Measurements from ENCODE around the gene DDX10.
"Not testable (repeated sequence)": the region's sequence is repeated elsewhere in the genome, so short reads cannot be mapped to it uniquely, and the experiment has no call there.

Gene DDX10

DNA sequence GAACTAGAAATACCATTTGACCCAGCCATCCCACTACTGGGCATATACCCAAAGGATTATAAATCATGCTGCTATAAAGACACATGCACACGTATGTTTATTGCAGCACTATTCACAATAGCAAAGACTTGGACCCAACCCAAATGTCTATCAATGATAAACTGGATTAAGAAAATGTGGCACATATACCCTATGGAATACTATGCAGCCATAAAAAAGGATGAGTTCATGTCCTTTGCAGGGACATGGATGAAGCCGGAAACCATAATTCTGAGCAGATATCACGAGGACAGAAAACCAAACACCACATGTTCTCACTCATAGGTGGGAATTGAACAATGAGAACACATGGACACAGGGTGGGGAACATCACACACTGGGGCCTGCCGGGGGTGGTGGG is 114.3 kb downstream of the DDX10 start:
- DNase-seq = not testable (repeated sequence)

DNA sequence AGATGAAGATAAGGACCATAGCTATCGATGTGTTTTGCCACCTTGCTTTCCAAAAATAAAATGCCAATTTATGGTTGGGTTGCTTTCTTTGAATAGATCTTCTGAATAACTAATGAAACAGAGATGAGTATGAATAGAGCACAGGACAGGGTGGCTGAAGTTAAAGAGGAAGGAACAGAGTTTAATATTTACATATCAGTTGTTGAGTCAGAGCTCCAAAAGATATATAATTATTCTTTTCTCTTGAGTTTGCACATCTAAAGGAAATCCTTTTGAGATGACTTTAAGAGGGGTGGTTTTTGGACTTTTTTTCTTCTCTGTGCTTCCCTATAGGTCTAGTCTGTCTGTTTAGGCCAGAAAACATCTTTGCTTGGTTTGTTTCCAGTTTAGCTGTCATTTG is 115.2 kb downstream of the DDX10 start:
- DNase-seq = no peak

DNA sequence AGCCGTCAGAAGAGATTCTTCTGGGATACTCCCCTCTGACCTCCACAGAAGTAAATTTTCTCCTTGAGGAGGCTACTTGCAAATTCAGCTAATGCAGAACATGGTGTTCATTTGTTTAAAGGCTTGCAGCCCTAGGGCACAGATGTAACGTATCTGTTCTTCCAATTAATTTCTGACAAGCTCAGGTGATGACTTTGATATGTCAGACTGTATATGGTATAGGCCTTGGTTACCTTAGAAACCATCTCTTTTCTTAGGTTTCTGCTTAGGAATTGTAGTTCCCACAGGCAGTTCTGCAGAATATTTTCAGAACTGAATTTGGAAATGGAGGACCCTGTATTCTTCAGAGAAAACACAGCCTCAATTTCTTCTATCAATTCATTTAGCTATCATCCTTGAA is 117.1 kb downstream of the DDX10 start:
- no peak for DNase-seq

DNA sequence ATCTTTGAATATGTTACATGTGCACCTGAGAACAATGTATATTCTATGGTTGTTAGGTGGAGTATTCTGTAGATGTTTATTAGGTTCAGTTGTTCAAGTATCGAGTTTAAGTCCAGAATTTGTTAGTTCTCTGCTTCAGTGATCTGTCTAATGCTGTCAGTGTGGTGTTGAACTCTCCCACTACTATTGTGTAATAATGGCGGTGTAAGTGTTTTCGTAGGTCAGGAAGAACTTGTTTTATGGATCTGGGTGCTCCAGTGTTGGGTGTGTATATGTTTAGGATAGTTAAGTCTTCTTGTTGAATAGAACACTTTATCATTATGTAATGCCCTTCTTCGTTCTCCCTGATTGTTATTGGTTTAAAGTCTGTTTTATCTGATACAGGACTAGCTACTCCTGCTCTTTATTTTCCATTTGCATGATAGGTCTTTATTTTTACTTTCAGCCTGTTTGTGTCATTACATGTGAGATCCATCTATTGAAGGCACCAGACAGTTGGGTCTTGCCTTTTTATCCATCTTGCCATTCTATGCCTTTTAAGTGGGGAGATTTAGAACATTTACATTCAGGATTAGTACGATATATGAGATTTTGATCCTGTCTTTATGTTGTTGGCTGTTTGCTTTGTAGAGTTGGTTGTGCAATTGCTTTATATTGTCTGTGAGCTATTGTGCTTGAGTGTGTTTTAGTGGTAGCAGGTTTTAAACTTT is 121.6 kb downstream of the DDX10 start:
- no peak for DNase-seq

DNA sequence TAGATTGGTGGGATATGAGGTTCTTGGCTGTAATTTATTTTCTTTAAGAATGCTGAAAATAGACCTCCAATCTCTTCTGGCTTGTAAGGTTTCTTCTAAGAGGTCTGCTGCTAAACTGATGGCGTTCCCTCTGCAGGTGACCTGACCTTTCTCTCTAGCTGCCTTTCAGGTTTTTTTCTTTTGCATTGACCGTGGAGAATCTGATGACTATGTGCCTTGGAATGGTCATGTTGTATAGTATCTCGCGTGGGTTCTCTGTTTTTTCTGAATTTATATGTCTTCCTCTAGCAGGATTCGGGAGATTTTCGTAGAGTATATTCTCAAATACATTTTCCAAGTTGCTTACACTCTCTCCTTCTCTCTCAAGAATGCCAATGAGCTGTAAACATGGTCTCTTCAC is 122.2 kb downstream of the DDX10 start:
- DNase-seq = no peak

DNA sequence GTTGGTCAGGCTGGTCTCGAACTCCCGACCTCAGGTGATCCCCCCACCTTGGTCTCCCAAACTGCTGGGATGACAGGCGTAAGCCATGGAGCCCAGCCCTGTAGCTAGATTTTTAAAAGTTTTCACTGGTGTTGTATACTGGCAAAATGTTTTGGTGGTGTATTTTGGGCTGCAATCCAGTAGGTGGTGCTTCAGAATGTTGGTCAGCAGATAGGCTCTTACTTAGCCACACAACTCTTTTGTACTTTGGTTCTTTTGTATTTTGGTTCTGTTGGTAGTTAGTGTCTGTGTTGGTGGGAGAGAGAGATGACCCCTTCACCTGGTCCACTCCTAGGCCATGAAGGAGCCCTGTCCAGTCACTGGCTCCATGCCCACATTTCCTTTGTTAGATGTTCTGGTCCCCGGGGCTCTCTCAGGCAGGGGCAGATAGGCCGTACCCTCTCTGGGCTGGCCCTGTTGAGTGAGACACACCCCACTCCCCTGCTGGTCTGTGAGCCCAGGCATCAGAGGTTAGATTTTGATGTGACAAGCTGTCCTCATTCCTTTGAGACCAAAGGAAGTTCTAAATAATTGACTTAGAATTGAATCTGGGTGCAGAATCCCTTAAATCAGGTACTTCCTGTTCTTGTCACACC is 123.8 kb downstream of the DDX10 start:
- no peak for DNase-seq

DNA sequence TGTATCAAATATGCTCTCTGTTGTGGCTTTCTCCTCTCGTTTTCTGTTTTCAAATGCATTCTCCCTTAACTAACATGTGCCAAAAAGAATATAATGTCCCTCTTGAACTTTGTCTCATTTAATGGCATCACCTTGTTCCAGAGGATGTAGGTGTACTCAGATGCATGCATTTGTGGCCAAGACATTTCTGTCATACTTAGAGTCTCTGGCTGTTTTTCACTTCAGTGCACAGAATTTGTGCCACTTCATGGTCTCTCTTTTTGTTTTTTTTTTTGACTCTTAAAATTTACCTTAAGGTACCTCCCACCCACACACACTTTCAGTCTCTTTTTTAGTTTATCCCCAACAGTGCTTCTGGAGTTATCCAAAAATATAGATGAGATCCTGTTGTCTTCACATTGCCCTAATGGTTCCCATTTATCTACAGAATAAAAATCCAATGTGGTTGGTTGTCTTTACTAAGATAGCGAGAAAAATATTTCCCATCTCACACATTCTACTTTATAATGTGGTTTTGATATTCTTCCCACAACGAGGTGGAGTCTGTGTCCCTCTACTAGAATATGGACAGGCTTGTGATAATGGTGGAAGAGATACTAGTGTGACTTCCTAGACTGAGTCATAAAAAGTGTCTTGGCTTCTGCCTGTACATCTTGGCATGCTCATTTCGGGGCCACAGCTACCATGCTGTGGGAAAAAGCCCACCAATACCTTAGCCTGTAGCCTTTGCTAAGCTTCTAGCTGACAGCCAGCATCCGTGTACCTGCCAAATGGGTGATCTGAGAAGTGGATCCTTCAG is 125.8 kb downstream of the DDX10 start:
- DNase-seq = no peak

DNA sequence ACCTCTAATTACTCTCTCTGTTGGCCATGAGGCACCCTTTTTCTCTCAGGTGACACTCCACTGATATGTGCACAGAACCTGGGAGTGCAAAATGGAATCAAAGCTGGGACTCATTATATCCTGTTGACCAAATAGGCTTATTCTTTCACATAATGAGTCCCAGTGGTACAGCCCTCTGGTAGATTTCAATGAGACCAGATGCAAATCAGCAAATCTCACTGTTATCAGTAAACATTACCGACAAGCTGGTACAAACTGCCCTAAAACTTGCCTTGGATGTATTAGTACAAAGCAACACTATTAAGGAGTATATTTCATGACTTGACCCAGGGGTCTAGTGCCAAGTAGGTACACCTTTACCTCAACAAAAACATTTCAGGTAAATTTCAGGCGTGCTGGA is 128.3 kb downstream of the DDX10 start:
- no peak for DNase-seq

DNA sequence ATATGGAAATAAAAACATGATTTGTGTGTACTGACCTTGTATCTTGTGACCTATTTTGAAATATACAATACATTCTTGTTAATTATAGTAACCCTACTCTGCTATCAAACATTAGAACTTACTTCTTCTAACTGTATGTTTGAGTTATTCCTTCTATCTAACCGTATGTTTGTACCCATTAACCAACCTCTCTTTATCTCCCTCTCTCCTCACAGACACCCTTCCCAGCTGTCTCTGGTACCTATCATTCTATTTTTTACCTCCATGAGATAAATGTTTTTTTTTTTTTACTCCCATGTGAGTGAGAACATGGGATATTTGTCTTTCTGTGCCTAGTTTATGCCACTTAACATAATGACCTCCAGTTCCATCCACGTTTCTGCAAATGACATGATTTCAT is 128.7 kb downstream of the DDX10 start:
- DNase-seq = no peak

DNA sequence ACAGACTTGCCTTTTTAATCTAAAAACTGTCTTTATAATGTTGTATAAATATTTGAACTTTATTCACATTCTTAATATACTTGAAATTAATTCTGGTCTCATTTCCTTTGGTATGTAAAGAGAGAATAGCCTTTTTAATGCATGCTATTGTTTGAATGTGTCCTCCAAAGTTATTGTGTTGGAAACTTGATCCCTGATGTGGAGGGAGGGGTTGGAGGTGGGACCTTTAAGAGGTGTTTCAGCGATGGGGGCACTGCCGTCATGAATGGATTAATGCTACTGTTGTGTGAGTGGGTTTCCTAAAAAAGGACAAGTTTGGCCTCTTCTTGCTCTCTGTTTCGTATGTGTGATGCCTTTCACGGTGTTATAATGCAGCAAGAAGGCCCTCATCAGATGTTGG is 131.7 kb downstream of the DDX10 start:
- DNase-seq = no peak

DNA sequence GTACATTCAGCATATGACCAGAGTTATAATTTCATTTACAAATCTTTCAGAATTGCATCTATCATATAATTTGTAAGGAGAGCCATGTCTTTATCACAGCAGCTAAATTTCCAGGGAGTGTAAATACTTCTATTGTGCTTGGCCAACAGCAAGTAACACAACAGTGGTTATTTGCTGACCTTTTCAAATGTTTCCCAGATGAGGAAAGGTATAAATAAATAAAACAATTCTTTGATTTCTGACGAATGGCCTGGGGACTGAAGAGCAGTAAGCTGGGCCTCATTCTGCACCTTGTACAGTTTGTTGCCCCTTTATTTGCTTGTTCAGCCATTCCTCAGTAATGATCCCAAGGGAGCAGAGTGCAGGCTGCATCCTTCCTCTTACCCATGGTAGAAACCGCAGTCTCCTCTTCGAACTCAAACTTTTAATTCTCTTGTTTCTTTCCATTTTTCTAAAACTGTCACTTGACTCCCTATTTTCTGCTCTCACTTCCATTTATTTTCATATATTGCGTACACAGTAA is 132.8 kb downstream of the DDX10 start:
- DNase-seq = no peak

DNA sequence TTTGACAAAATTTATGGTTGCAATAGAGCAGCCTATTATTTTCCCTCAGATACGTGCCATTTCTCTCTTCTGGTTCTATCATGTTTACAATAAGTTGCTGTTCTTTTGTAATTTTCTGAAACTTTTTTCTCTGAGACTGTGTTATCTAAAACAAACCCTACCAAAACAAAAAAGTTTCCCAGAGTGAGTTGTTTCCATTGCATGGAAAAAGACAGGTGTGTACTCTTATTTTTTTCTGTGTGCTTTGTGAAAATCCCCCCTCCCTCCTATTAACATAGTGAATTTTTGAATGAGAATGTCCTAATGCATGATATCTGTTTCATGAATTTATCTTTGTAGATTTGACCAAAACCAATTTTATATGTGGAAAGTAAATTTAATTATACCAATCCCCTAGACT is 137.6 kb downstream of the DDX10 start:
- DNase-seq = no peak

DNA sequence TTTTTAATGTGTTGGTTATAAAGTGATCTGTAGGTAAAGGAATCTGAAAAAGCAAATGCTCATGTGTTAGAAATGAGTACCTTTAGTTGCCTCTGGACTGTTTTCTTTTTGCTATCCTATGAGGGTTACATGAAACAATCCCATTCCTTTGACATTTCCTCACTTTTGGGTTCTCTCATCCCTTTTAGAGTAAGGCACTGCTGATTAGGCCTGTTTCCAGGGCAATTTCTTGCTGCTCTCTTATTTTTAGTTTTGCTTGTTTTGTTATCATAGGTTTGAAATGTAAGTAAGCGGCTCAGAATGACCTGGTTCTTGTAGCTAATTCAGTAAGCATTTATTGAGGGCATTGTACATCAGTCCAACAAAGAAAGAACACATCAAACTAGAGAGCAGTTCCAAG is 138.9 kb downstream of the DDX10 start:
- DNase-seq = no peak

DNA sequence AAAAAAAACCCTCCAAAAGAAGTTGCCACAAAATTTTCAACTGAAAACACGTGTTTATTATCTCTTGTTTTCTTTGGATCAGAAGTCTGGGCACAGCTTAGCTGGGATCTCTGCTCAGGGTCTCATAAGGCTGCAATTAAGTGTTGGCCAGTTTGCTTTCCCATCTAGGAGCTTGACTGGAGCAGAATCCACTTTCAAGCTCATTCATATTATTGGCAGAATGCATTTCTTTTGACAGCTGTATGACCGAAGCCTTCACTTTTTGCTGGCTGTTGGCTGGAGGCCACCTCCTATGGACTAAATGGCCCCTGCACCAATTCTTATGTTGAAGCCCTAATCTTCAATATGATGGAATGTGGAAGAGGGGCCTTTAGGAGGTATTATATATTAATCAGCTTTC is 139.6 kb downstream of the DDX10 start:
- DNase-seq = no peak

DNA sequence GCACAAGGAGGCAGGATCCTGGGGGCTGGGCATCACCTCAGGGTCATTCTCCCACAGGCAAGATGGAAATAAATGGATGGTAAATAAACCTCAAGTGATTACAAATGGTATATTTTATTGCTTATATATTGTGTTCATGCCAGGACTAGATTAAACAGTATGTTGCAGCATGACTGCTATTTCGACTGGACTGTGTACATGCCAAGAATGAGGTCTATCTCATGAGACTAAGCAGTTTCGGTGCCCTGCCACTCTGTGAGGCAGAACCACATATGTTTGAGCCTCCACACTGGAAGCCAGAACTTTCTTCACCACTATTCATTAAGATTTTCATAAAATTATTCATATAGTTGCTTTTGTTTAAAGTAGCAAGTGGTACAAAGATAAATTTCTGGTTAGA is 140.2 kb downstream of the DDX10 start:
- DNase-seq = no peak

DNA sequence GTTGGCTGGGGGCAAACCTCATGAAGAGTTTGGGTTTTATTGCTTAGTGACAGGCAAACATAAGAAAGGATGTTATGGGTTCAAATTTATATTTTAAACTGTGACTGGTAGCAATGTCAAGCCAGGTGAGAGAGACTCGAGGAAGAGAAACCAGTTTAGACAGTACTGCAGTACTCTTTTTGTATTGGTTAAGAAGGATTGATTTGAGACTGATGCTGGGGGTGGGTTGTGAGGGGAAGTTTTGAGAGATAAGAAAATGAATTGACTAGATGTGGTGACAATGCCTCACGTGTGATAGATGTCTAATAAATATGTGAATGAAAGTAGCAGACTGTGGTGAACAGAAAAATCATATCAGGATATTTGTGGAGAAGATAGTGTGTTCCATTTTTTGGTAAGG is 142.4 kb downstream of the DDX10 start:
- no peak for DNase-seq

DNA sequence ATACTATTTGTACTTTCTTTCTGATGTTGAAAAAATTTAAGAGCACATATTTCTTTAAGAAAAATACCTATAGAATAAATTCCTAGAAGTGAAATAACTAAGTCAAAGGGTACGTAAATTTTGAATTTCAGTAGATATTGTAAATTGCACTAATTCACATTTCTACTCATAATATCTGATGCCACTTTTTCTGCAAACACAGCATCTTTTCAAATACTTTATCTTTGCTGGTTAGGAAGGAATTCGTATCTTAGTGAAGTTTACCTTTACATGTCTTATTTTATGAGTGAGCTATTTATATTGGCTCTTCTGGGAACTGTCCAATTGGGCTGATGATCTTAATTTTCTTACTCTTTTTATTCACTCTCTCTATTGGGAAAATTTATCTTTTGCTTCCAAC is 148.2 kb downstream of the DDX10 start:
- DNase-seq = no peak

DNA sequence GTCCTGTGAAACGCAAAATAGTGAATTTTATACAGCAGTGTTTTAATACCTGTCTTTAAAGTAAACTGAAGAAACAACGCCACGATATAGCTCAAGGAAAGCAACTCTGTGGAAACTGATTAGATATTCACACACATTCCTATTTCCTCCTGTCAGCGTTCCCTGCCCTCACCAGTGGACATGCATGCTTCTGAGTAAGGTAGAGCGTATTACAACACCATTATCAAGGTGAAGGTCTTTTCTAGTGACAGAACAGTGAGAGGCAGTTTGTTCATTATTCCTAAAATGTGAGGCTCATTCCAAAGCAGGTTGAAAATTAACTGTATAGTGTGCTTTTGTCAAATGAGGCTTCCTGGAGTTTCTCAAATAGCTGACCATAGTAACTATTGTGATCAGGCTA is 153.1 kb downstream of the DDX10 start:
- no peak for DNase-seq

DNA sequence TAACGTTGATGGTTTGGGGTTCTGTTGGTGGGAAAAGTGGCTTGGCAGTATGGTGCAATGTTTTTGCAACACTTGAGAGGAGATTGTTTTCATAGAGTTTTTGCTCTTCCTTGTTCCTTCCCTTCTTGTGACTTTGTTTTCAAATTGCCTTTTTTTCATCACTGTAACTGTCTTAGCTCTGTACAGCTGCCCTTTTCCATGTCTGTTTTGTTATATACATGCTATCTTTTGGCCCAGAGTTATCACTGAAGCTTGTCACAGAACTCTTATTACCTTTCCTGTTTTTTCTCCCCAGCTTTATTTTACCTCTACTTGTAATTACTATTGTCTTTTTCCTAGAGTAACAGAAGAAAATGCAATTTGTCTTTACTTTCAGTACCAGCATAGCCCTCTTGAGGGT is 154.1 kb downstream of the DDX10 start:
- no peak for DNase-seq

DNA sequence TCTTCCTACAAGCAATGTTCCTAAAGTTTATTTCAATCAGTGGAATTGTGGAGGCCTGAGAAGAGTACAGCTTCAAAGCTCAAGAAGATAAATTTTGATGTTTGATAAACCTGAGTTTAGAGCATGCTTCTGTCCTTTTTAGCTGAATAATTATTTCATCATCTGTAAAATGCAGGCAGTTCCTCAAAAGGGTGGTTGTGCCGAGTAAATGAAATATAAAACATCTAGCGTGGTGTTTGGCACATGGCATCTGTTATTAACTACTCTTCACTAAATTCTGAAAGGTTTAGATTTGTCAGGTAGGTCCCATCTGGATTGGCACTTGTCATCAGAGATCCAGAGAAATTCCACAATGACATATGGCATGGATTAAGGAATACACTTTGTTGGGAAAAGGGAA is 155.1 kb downstream of the DDX10 start:
- no peak for DNase-seq

DNA sequence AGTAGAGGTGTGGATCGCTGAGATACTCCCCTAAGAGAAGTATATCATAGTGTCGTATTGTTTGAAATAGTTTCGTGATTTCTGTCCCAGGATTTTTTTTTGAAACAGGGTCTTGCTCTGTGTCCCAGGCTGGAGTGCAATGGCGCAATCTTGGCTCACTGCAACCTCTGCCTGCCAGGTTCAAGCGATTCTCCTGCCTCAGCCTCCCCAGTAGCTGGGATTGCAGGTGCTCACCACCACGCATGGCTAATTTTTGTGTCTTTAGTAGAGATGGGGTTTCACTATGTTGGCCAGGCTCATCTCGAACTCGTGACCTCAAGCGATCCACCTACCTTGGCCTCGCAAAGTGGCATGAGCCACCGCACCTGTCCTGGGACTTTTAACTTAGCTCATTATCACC is 159.1 kb downstream of the DDX10 start:
- DNase-seq = not testable (repeated sequence)

DNA sequence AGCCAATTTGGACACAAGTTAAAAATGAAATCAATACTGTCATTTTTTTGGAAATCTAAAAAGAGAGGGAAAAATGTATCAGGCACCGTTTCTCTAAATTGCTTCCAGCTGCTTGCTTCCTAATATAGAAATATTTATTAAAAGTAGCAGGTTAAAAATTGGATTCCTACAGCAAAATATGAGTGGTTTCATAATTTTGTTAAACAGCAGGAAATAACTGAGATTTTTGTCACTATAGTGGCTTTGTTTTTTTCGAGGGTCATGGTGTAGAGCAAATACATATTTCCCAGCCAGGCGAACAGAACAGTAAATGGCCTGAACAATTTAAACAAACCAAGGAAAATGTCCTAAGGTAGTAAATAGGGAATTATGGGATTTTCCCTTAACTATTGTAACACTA is 159.7 kb downstream of the DDX10 start:
- DNase-seq = no peak

DNA sequence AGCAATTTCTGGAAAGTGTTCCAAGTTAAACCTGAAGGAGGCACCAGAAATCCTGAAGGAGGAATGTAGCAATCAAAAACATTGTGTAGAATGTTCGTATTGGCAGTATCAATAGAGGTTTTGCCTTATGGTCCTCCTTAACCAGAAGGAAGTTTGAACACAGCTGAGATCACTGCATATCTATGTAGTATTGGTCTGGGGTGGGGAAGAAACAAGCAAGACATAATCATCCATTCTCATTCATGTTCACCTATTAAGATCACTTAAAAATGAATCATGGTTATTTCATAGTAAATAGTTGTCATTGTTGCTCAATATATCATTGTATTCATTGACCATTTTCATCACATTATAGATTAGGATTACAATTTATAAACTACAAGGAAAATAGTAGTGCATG is 160.5 kb downstream of the DDX10 start:
- no peak for DNase-seq

DNA sequence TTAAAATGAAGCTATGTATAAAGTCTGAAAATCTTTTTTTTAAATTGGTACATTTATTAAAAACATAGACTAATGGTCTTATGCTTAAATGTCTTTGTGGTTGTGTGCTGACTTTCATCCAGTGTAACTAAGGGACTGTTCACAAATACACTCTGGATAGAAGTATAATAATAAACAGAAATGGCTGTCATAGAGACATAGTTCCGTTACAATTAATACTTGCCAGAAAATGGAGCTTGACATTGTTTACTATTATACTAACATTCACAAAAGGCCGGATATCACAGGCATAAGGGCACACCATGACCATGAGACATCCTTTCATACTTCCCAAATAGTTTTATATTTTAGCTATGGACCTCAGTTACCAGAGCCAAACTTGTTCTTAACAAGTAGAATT is 161.3 kb downstream of the DDX10 start:
- DNase-seq = no peak
